HEK293 (cell line): ENCODE measurements around the gene LUZP4.

Experiments
- CTCF ChIA-PET: fragments of 350-600 bp; formaldehyde crosslinking; extraction: SDS; loops from one replicate; lab custom pipeline; 2021; ENCODE audit warnings: antibody characterized with exemption; lab: Yijun Ruan, JAX
- POLR2A ChIA-PET: fragments of 300-600 bp; formaldehyde crosslinking; extraction: SDS; loops from one replicate; lab custom pipeline; 2020; ENCODE audit warnings: antibody characterized with exemption, inconsistent platforms; lab: Yijun Ruan, JAX
- H3K27ac ChIP-seq: fragments of 200-500 bp; sonication (Bioruptor generic); 2 replicates; pipeline ENCODE4 v1.5.1; 2014; ENCODE audit warnings: low read depth, low read length, control low read depth, inconsistent platforms; ENCODE audit errors: extremely low read depth
- H3K36me3 ChIP-seq, 2 experiments: fragments of 200-500 bp in 1 of 2; sonication (Bioruptor generic) in 1 of 2; 1 replicate in 1 of 2; 2 replicates in 1 of 2; pipeline ENCODE4 v1.5.1; 2014 to 2017; ENCODE audit warnings: inconsistent platforms in 2 of 2, low read length in 2 of 2; ENCODE audit not compliant: control insufficient read depth in 2 of 2, insufficient read depth in 1 of 2
- H3K4me1 ChIP-seq: fragments of 200-500 bp; sonication (Bioruptor generic); 2 replicates; pipeline ENCODE4 v1.5.1; 2014; ENCODE audit warnings: mild to moderate bottlenecking, low read length, inconsistent platforms; ENCODE audit not compliant: control insufficient read depth, insufficient read depth
- H3K4me3 ChIP-seq: 2 replicates; pipeline ENCODE4 v1.5.1; 2011; ENCODE audit warnings: low read depth, mild to moderate bottlenecking, control low read depth, low read length, moderate library complexity
- H3K9me3 ChIP-seq: fragments of 200-500 bp; sonication (Bioruptor generic); 2 replicates; pipeline ENCODE4 v1.5.1; 2014; ENCODE audit warnings: low read depth, low read length, inconsistent platforms; ENCODE audit not compliant: control insufficient read depth, insufficient read depth
- HOXA7 ChIP-seq: sonication (generic); formaldehyde crosslinking; IDR thresholded peaks from 2 replicates; pipeline ENCODE4 v1.8.1; 2022; ENCODE audit warnings: missing genetic modification reagents, borderline replicate concordance
- PRDM1 ChIP-seq: fragments of 450-650 bp; formaldehyde crosslinking; IDR thresholded peaks from 2 replicates; pipeline ENCODE4; 2016; ENCODE audit warnings: missing biosample characterization, missing genetic modification characterization
- RBAK ChIP-seq: fragments of 450-650 bp; formaldehyde crosslinking; IDR thresholded peaks from 2 replicates; pipeline ENCODE4 v1.5.1; 2016; ENCODE audit warnings: missing biosample characterization, missing genetic modification characterization
- ZEB2 ChIP-seq: fragments of 450-650 bp; formaldehyde crosslinking; IDR thresholded peaks from 2 replicates; pipeline ENCODE4 v1.5.1; 2016; ENCODE audit warnings: missing biosample characterization, missing genetic modification characterization
- ZFP69B ChIP-seq: fragments of 450-650 bp; formaldehyde crosslinking; IDR thresholded peaks from 2 replicates; pipeline ENCODE4 v1.5.1; 2016; ENCODE audit warnings: missing biosample characterization, missing genetic modification characterization
- ZNF114 ChIP-seq: fragments of 450-650 bp; formaldehyde crosslinking; IDR thresholded peaks from 2 replicates; pipeline ENCODE4 v1.5.0; 2017; ENCODE audit warnings: missing biosample characterization, missing genetic modification characterization
- ZNF174 ChIP-seq: fragments of 450-650 bp; formaldehyde crosslinking; IDR thresholded peaks from 2 replicates; pipeline ENCODE4 v1.5.0; 2017; ENCODE audit warnings: missing biosample characterization, mild to moderate bottlenecking, missing genetic modification characterization
- ZNF366 ChIP-seq: fragments of 450-650 bp; formaldehyde crosslinking; conservative IDR thresholded peaks from 2 replicates; pipeline ENCODE4 v1.5.1; 2016; ENCODE audit warnings: missing biosample characterization, missing genetic modification characterization
- ZNF423 ChIP-seq: fragments of 450-650 bp; formaldehyde crosslinking; IDR thresholded peaks from 2 replicates; pipeline ENCODE4 v1.5.1; 2016; ENCODE audit warnings: missing biosample characterization, missing genetic modification characterization
- ZNF560 ChIP-seq: fragments of 450-650 bp; formaldehyde crosslinking; IDR thresholded peaks from 2 replicates; pipeline ENCODE4 v1.5.1; 2017; ENCODE audit warnings: missing biosample characterization, missing genetic modification characterization, borderline replicate concordance
- TF ChIP-seq, protein P1 (sequence below): fragments of 450-650 bp; formaldehyde crosslinking; conservative IDR thresholded peaks from 2 replicates; pipeline ENCODE4 v1.5.1; 2016; ENCODE audit warnings: low read depth, missing biosample characterization, missing genetic modification characterization
- TF ChIP-seq, protein P2 (sequence below): fragments of 450-650 bp; formaldehyde crosslinking; IDR thresholded peaks from 2 replicates; pipeline ENCODE4 v1.5.1; 2016; ENCODE audit warnings: missing biosample characterization, missing genetic modification characterization
- TF ChIP-seq, protein P3 (sequence below): fragments of 450-650 bp; formaldehyde crosslinking; conservative IDR thresholded peaks from 2 replicates; pipeline ENCODE4 v1.5.1; 2016; ENCODE audit warnings: low read depth, missing biosample characterization, missing genetic modification characterization
- TF ChIP-seq, protein P4 (sequence below): fragments of 450-650 bp; formaldehyde crosslinking; IDR thresholded peaks from 2 replicates; pipeline ENCODE4 v1.5.1; 2016; ENCODE audit warnings: missing biosample characterization, missing genetic modification characterization
- TF ChIP-seq, protein P5 (sequence below): fragments of 450-650 bp; formaldehyde crosslinking; IDR thresholded peaks from 2 replicates; pipeline ENCODE4 v1.5.1; 2017; ENCODE audit warnings: missing biosample characterization, missing genetic modification characterization

LUZP4 gene

DNA sequence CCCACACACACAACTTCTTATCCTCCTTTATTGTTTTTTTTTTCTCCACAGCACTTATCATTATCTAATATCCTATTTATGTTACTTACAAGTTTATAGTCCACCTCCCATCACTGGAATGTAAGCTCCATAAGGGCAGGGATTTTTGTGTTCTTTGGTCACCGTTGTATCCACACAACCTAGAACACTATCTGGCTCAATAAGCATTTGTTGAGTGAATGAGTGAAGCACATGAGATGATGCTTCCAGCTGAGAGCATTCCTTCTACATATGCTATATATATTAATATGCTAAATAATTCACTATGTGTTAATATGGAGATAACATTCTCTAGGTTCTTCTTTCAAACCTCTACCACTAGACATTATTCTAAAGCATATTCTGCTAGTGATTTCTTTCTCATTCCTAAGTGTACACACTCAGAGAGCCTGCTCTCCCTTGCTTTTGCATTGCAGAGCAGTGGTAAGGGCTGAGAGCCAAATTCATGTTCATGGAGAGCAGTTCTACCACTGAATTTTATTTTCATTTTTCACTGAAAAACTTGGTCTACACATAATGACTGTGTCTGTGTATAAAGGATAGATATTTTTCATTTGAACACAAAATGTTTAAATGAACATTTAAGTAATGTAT, 20.3 kb upstream of the LUZP4 start (continued):
- TF ChIP-seq, protein P1, sequence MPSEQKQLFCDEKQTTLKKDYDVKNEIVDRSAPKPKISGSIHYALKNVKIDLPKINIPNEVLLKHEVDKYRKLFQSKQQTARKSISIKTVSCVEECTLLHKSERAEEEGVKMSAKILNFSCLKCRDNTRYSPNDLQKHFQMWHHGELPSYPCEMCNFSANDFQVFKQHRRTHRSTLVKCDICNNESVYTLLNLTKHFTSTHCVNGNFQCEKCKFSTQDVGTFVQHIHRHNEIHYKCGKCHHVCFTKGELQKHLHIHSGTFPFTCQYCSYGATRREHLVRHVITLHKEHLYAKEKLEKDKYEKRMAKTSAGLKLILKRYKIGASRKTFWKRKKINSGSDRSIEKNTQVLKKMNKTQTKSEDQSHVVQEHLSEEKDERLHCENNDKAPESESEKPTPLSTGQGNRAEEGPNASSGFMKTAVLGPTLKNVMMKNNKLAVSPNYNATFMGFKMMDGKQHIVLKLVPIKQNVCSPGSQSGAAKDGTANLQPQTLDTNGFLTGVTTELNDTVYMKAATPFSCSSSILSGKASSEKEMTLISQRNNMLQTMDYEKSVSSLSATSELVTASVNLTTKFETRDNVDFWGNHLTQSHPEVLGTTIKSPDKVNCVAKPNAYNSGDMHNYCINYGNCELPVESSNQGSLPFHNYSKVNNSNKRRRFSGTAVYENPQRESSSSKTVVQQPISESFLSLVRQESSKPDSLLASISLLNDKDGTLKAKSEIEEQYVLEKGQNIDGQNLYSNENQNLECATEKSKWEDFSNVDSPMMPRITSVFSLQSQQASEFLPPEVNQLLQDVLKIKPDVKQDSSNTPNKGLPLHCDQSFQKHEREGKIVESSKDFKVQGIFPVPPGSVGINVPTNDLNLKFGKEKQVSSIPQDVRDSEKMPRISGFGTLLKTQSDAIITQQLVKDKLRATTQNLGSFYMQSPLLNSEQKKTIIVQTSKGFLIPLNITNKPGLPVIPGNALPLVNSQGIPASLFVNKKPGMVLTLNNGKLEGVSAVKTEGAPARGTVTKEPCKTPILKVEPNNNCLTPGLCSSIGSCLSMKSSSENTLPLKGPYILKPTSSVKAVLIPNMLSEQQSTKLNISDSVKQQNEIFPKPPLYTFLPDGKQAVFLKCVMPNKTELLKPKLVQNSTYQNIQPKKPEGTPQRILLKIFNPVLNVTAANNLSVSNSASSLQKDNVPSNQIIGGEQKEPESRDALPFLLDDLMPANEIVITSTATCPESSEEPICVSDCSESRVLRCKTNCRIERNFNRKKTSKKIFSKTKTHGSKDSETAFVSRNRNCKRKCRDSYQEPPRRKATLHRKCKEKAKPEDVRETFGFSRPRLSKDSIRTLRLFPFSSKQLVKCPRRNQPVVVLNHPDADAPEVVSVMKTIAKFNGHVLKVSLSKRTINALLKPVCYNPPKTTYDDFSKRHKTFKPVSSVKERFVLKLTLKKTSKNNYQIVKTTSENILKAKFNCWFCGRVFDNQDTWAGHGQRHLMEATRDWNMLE (tag by site-specific recombination) = no peak
- TF ChIP-seq ZEB2 (tag by site-specific recombination) (no peak), ZNF366 (tag by site-specific recombination) (no peak), ZFP69B (tag by site-specific recombination) (no peak)
- TF ChIP-seq, all 188 proteins: peak for 0

DNA sequence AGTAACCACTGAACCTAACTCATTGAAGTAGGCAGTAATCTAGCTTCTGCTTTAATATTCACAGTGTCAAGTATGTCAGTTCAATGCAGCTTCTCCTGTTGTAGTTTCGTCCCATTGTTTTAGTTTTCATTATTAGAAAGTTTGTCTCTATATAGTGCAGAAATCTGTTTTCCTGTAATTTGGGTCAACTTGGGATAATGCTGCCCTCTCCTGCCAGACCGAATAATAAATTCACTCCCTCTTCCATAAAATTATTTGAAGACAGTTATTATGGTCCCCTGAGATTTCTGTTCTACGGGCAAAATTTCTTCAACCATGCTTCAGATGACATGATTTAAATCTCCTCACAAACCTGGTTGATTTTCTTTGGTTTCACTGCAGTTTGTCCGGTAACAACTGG, 4.6 kb upstream of the LUZP4 start:
- ChIA-PET POLR2A (no interaction called here), CTCF (interaction anchor here (0.7 to 2.0 kb wide), 18 partner anchors 13 to 406 kb away, joined by 3 to 12 read pairs (median 4); no protein-coding TSS in a partner anchor)
- H3K4me1 ChIP-seq = no peaks in the 10 kb centered on the region
- H3K9me3 ChIP-seq = no peaks in the 10 kb centered on the region
- no peak overlapping the region for H3K4me3 ChIP-seq
- no peaks in the 10 kb centered on the region for H3K36me3 ChIP-seq
- no peak for TF ChIP-seq RBAK (tag by site-specific recombination)
- no peak for TF ChIP-seq ZNF423 (tag by site-specific recombination)
- TF ChIP-seq, protein P2, sequence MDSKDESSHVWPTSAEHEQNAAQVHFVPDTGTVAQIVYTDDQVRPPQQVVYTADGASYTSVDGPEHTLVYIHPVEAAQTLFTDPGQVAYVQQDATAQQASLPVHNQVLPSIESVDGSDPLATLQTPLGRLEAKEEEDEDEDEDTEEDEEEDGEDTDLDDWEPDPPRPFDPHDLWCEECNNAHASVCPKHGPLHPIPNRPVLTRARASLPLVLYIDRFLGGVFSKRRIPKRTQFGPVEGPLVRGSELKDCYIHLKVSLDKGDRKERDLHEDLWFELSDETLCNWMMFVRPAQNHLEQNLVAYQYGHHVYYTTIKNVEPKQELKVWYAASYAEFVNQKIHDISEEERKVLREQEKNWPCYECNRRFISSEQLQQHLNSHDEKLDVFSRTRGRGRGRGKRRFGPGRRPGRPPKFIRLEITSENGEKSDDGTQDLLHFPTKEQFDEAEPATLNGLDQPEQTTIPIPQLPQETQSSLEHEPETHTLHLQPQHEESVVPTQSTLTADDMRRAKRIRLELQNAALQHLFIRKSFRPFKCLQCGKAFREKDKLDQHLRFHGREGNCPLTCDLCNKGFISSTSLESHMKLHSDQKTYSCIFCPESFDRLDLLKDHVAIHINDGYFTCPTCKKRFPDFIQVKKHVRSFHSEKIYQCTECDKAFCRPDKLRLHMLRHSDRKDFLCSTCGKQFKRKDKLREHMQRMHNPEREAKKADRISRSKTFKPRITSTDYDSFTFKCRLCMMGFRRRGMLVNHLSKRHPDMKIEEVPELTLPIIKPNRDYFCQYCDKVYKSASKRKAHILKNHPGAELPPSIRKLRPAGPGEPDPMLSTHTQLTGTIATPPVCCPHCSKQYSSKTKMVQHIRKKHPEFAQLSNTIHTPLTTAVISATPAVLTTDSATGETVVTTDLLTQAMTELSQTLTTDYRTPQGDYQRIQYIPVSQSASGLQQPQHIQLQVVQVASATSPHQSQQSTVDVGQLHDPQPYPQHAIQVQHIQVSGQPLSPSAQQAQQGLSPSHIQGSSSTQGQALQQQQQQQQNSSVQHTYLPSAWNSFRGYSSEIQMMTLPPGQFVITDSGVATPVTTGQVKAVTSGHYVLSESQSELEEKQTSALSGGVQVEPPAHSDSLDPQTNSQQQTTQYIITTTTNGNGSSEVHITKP (tag by site-specific recombination) = no peak
- TF ChIP-seq PRDM1 (tag by site-specific recombination) = no peak
- TF ChIP-seq, all 188 proteins: peak for 0
- H3K27ac ChIP-seq = no peak overlapping the region

DNA sequence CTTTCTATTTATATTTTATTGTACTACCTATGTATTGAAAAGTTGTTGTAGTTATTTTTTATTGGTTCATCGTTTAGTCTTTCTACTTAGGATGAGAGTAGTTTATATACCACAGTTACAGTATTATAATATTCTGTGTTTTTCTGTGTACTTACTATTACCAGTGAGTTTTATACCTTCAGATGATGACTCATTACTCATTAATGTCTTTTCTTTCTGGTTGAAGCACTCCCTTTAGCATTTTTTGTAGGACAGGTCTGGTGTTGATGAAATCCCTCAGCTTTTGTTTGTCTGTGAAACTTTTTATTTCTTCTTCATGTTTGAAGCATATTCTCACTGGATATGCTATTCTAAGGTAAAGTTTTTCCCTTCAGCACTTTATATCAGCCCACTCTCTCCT, 7.7 kb downstream of the LUZP4 start:
- POLR2A ChIA-PET = no interaction called here
- TF ChIP-seq, protein P3, sequence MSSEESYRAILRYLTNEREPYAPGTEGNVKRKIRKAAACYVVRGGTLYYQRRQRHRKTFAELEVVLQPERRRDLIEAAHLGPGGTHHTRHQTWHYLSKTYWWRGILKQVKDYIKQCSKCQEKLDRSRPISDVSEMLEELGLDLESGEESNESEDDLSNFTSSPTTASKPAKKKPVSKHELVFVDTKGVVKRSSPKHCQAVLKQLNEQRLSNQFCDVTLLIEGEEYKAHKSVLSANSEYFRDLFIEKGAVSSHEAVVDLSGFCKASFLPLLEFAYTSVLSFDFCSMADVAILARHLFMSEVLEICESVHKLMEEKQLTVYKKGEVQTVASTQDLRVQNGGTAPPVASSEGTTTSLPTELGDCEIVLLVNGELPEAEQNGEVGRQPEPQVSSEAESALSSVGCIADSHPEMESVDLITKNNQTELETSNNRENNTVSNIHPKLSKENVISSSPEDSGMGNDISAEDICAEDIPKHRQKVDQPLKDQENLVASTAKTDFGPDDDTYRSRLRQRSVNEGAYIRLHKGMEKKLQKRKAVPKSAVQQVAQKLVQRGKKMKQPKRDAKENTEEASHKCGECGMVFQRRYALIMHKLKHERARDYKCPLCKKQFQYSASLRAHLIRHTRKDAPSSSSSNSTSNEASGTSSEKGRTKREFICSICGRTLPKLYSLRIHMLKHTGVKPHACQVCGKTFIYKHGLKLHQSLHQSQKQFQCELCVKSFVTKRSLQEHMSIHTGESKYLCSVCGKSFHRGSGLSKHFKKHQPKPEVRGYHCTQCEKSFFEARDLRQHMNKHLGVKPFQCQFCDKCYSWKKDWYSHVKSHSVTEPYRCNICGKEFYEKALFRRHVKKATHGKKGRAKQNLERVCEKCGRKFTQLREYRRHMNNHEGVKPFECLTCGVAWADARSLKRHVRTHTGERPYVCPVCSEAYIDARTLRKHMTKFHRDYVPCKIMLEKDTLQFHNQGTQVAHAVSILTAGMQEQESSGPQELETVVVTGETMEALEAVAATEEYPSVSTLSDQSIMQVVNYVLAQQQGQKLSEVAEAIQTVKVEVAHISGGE (tag by site-specific recombination) = no peak
- TF ChIP-seq, protein P4, sequence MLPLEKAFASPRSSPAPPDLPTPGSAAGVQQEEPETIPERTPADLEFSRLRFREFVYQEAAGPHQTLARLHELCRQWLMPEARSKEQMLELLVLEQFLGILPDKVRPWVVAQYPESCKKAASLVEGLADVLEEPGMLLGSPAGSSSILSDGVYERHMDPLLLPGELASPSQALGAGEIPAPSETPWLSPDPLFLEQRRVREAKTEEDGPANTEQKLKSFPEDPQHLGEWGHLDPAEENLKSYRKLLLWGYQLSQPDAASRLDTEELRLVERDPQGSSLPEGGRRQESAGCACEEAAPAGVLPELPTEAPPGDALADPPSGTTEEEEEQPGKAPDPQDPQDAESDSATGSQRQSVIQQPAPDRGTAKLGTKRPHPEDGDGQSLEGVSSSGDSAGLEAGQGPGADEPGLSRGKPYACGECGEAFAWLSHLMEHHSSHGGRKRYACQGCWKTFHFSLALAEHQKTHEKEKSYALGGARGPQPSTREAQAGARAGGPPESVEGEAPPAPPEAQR (tag by site-specific recombination) = no peak
- TF ChIP-seq HOXA7 (CRISPR knock-in tag) (no peak), ZNF114 (tag by site-specific recombination) (no peak), ZNF560 (no peak), ZNF174 (no peak)
- TF ChIP-seq, protein P5, sequence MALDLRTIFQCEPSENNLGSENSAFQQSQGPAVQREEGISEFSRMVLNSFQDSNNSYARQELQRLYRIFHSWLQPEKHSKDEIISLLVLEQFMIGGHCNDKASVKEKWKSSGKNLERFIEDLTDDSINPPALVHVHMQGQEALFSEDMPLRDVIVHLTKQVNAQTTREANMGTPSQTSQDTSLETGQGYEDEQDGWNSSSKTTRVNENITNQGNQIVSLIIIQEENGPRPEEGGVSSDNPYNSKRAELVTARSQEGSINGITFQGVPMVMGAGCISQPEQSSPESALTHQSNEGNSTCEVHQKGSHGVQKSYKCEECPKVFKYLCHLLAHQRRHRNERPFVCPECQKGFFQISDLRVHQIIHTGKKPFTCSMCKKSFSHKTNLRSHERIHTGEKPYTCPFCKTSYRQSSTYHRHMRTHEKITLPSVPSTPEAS (tag by site-specific recombination) = no peak

More for the DNA sequence above, 7.7 kb downstream of the LUZP4 start:
- no peaks in the 10 kb centered on the region for H3K36me3 ChIP-seq
- H3K27ac ChIP-seq = no peak overlapping the region
- H3K4me3 ChIP-seq = no peak overlapping the region
- CTCF ChIA-PET = interaction anchor here (0.6 to 0.7 kb wide), 2 partner anchors 26 to 251 kb away, joined by 3 to 5 read pairs; no protein-coding TSS in a partner anchor
- H3K9me3 ChIP-seq = no peaks in the 10 kb centered on the region
- no peaks in the 10 kb centered on the region for H3K4me1 ChIP-seq
